Mesenchymal stem cell (in vitro differentiated cells and primary cell): ENCODE data around the gene GPC1.
A peak's percentile ranks its signal among the peaks of the same experiment; 100 is the strongest.

Experiments used
- DNase-seq: peaks from one replicate; pipeline ENCODE4 v3.0.0-alpha.2; 2013
- H2AFZ ChIP-seq: one replicate; pipeline ENCODE4 v1.6.1; 2013; ENCODE audit warnings: low read depth, mild to moderate bottlenecking, control low read depth, inconsistent platforms, low read length, moderate library complexity
- H2AK5ac ChIP-seq: 2 replicates; pipeline ENCODE4 v1.6.1; 2013; ENCODE audit warnings: low read length, moderate library complexity, mild to moderate bottlenecking, inconsistent platforms; ENCODE audit not compliant: severe bottlenecking
- H2BK120ac ChIP-seq: one replicate; pipeline ENCODE4 v1.6.1; 2013; ENCODE audit warnings: low read depth, mild to moderate bottlenecking, inconsistent platforms, low read length, moderate library complexity
- H2BK12ac ChIP-seq, 2 experiments: one replicate each; pipeline ENCODE4 v1.6.1; 2013; ENCODE audit warnings: inconsistent platforms in 2 of 2, low read length in 2 of 2, mild to moderate bottlenecking in 2 of 2, moderate library complexity in 2 of 2, control low read depth in 1 of 2
- H2BK15ac ChIP-seq: one replicate; pipeline ENCODE4 v1.6.1; 2013; ENCODE audit warnings: mild to moderate bottlenecking, low read depth, inconsistent platforms; ENCODE audit not compliant: poor library complexity, severe bottlenecking
- H2BK5ac ChIP-seq: 2 replicates; pipeline ENCODE4 v1.6.1; 2013; ENCODE audit warnings: low read depth, mild to moderate bottlenecking, low read length, control low read depth, inconsistent platforms; ENCODE audit not compliant: poor library complexity, severe bottlenecking
- H3K14ac ChIP-seq, 2 experiments: one replicate each; pipeline ENCODE4 v1.6.1; 2013; ENCODE audit warnings: inconsistent platforms in 2 of 2, low read length in 2 of 2, control low read depth in 1 of 2, mild to moderate bottlenecking in 1 of 2, moderate library complexity in 1 of 2
- H3K18ac ChIP-seq, 2 experiments: one replicate each; pipeline ENCODE4 v1.6.1; 2013; ENCODE audit warnings: inconsistent platforms in 2 of 2, low read length in 2 of 2, control low read depth in 1 of 2, low read depth in 1 of 2, mild to moderate bottlenecking in 1 of 2
- H3K23ac ChIP-seq, 2 experiments: one replicate each; pipeline ENCODE4 v1.6.1; 2013; ENCODE audit warnings: inconsistent platforms in 2 of 2, low read length in 2 of 2, mild to moderate bottlenecking in 2 of 2, moderate library complexity in 2 of 2, control low read depth in 1 of 2
- H3K27ac ChIP-seq: 2 replicates; pipeline ENCODE4 v1.5.1; 2013; ENCODE audit warnings: mild to moderate bottlenecking, moderate library complexity, low read length, control low read depth, inconsistent platforms; ENCODE audit not compliant: poor library complexity, severe bottlenecking
- H3K27me3 ChIP-seq, 2 experiments: 2 replicates each; pipeline versions ENCODE4 v1.6.1 to v1.7.0; 2013; ENCODE audit warnings: low read length in 2 of 2, mild to moderate bottlenecking in 2 of 2, moderate library complexity in 2 of 2, control low read depth in 1 of 2, inconsistent platforms in 1 of 2; ENCODE audit not compliant: control insufficient read depth in 1 of 2, insufficient read depth in 1 of 2
- H3K36me3 ChIP-seq, 2 experiments: 2 replicates each; pipeline versions ENCODE4 v1.6.1 to v1.7.0; 2013; ENCODE audit warnings: low read length in 2 of 2, control low read depth in 1 of 2, inconsistent platforms in 1 of 2, low read depth in 1 of 2, mild to moderate bottlenecking in 1 of 2; ENCODE audit not compliant: insufficient read depth in 2 of 2, control insufficient read depth in 1 of 2
- H3K4ac ChIP-seq, 2 experiments: one replicate each; pipeline ENCODE4 v1.6.1; 2013; ENCODE audit warnings: inconsistent platforms in 2 of 2, low read length in 2 of 2, mild to moderate bottlenecking in 2 of 2, moderate library complexity in 2 of 2, control low read depth in 1 of 2, low read depth in 1 of 2
- H3K4me1 ChIP-seq: 2 replicates; pipeline ENCODE4 v1.6.1; 2013; ENCODE audit warnings: low read depth, low read length, control low read depth; ENCODE audit not compliant: control insufficient read depth, insufficient read depth
- H3K4me2 ChIP-seq: 2 replicates; pipeline ENCODE4 v1.6.1; 2013; ENCODE audit warnings: low read length, mild to moderate bottlenecking, inconsistent platforms; ENCODE audit not compliant: poor library complexity, severe bottlenecking
- H3K4me3 ChIP-seq, 2 experiments: 2 replicates each; pipeline versions ENCODE4 v1.5.1 to v1.7.0; 2013; ENCODE audit warnings: low read length in 2 of 2, mild to moderate bottlenecking in 2 of 2, control low read depth in 1 of 2, low read depth in 1 of 2; ENCODE audit not compliant: insufficient read depth in 1 of 2
- H3K79me1 ChIP-seq: replicated peaks from 2 replicates; pipeline ENCODE4 v1.6.1; 2013; ENCODE audit warnings: mild to moderate bottlenecking, control low read depth, low read length, inconsistent platforms; ENCODE audit not compliant: poor library complexity, severe bottlenecking
- H3K9ac ChIP-seq: 2 replicates; pipeline ENCODE4 v1.7.0; 2013; ENCODE audit warnings: mild to moderate bottlenecking, low read length, moderate library complexity
- H3K9me3 ChIP-seq: 2 replicates; pipeline ENCODE4 v1.7.0; 2013; ENCODE audit warnings: mild to moderate bottlenecking, low read length; ENCODE audit not compliant: control insufficient read depth
- H4K8ac ChIP-seq: one replicate; pipeline ENCODE4 v1.6.1; 2013; ENCODE audit warnings: inconsistent platforms, mild to moderate bottlenecking, low read length, moderate library complexity
- H4K91ac ChIP-seq: one replicate; pipeline ENCODE4 v1.6.1; 2013; ENCODE audit warnings: mild to moderate bottlenecking, low read length, inconsistent platforms
- WGBS: methylation state at CpG from one replicate; pipeline ENCODE4 v1.1.7; 2013; ENCODE audit warnings: mixed read lengths; 5-methylcytosine and 5-hydroxymethylcytosine counted together

GPC1 gene

GRCh38 chr2:240433973-240434727 is 1.3 kb upstream of the GPC1 start:
- H4K8ac ChIP-seq, result peak overlapping the region; percentile 85

GRCh38 chr2:240434728-240435456 is 571 bp upstream of the GPC1 start:
- Histone ChIP-seq H3K27me3 (peaks cover 0 to 4% of the 10 kb centered on the region in 2 experiments), H2BK120ac (peak overlapping the region; percentile 96), H3K27ac (no peak overlapping the region), H3K36me3 (peaks cover 0 to 4% of the 10 kb centered on the region in 2 experiments), H2BK15ac (peak overlapping the region; percentile 93), H3K4me1 (peaks cover 37% of the 10 kb centered on the region), H3K14ac (no peak overlapping the region), H3K79me1 (peaks cover 33% of the 10 kb centered on the region), H3K4me3 (peak overlapping the region; percentile 71 to 84), H2AK5ac (no peak overlapping the region), H3K4me2 (peak overlapping the region; percentile 93), H3K23ac (peak overlapping the region in 1 of 2 experiments; percentile 60), H2BK5ac (peak overlapping the region; percentile 49), H3K9ac (peak overlapping the region; percentile 88), H4K8ac (peak overlapping the region; percentile 53), H3K18ac (peak overlapping the region; percentile 92 to 93), H2BK12ac (peak overlapping the region; percentile 51 to 56), H3K4ac (peak overlapping the region; percentile 54 to 86), H2AFZ (peak overlapping the region; percentile 57), H4K91ac (peak overlapping the region; percentile 86), H3K9me3 (no peaks in the 10 kb centered on the region)
- DNase-seq, result peak; percentile 83
- 1% methylated on average over 25 of the region's 71 CpGs for WGBS

More at GRCh38 chr2:240433973-240434727, 1.3 kb upstream of the GPC1 start:
- H3K9ac ChIP-seq, result peak overlapping the region; percentile 88
- peak overlapping the region; percentile 73 to 76 for H3K4ac ChIP-seq
- H2AFZ ChIP-seq, result no peak overlapping the region
- peaks cover 35% of the 10 kb centered on the region for H3K4me1 ChIP-seq
- H2BK5ac ChIP-seq, result no peak overlapping the region
- peak overlapping the region in 1 of 2 experiments; percentile 90 for H3K18ac ChIP-seq
- peak overlapping the region; percentile 56 to 59 for H2BK12ac ChIP-seq
- peak overlapping the region in 1 of 2 experiments; percentile 60 for H3K23ac ChIP-seq
- H3K27me3 ChIP-seq, result peaks cover 0 to 4% of the 10 kb centered on the region in 2 experiments
- peak overlapping the region; percentile 44 for H3K27ac ChIP-seq
- peak overlapping the region in 1 of 2 experiments; percentile 84 for H3K4me3 ChIP-seq
- H2BK15ac ChIP-seq, result peak overlapping the region; percentile 52
- peak overlapping the region in 1 of 2 experiments; percentile 36 for H3K14ac ChIP-seq
- WGBS, result 62% methylated on average over 16 of the region's 16 CpGs
- H2BK120ac ChIP-seq, result peak overlapping the region; percentile 29
- H2AK5ac ChIP-seq, result no peak overlapping the region
- H3K79me1 ChIP-seq, result peaks cover 26% of the 10 kb centered on the region
- H3K9me3 ChIP-seq, result no peaks in the 10 kb centered on the region
- H3K36me3 ChIP-seq, result no peaks in the 10 kb centered on the region
- peak overlapping the region; percentile 93 for H3K4me2 ChIP-seq
- DNase-seq, result peak; percentile 91
- peak overlapping the region; percentile 86 for H4K91ac ChIP-seq

- Histone ChIP-seq H3K79me1 (peaks cover 41% of the 10 kb centered on the region), H2AFZ (no peak overlapping the region), H3K14ac (peak overlapping the region in 1 of 2 experiments; percentile 62), H3K9me3 (no peaks in the 10 kb centered on the region), H2BK5ac (no peak overlapping the region), H3K4me3 (peak overlapping the region; percentile 70 to 79), H4K8ac (peak overlapping the region; percentile 22), H3K9ac (peak overlapping the region; percentile 81), H2BK120ac (no peak overlapping the region), H3K4me1 (peaks cover 37% of the 10 kb centered on the region), H2BK15ac (peak overlapping the region; percentile 83), H3K27ac (no peak overlapping the region), H3K27me3 (peaks cover 0 to 4% of the 10 kb centered on the region in 2 experiments), H2AK5ac (no peak overlapping the region), H3K4ac (peak overlapping the region in 1 of 2 experiments; percentile 20), H3K18ac (peak overlapping the region; percentile 16 to 77), H2BK12ac (peak overlapping the region in 1 of 2 experiments; percentile 22), H3K36me3 (peaks cover 0 to 10% of the 10 kb centered on the region in 2 experiments), H4K91ac (peak overlapping the region; percentile 74), H3K23ac (peak overlapping the region; percentile 84 to 88), H3K4me2 (peak overlapping the region; percentile 87)
- peak; percentile 36 for DNase-seq
- WGBS, result 2% methylated on average over 83 of the region's 88 CpGs
Observed at GRCh38 chr2:240435948-240436682, 652 bp downstream of the GPC1 start.
